HepG2 (cell line): ENCODE data around the gene COLGALT1. TPM values are rescaled to one million over a fixed set of nuclear protein-coding genes. Genes with fewer than 3 reads are reported as not detected.

Experiments used
- ATAC-seq: fragments of 200-7000 bp; cut with Tn5 transposase; 3 replicates; pipeline ENCODE4 v1.9.1; 2020; ENCODE audit warnings: mild to moderate bottlenecking, moderate library complexity
- BruUV-seq: library from RNA; stranded (reverse); fragments of 400-500 nt; replicated peaks from 2 replicates; lab custom pipeline; 2021; lab: Mats Ljungman, UMichigan
- CTCF ChIA-PET: fragments of 300-600 bp; formaldehyde crosslinking; extraction: SDS; loops from one replicate; lab custom pipeline; 2021; ENCODE audit warnings: low total read pairs, inconsistent platforms, low intra/inter-chr PET ratio; lab: Yijun Ruan, JAX
- POLR2A ChIA-PET: fragments of 350-600 bp; sonication (Branson Sonifier 250); formaldehyde crosslinking; loops from one replicate; lab custom pipeline; 2020; ENCODE audit warnings: antibody characterized with exemption, inconsistent platforms; lab: Yijun Ruan, JAX
- DNase-seq: peaks from one replicate; pipeline ENCODE4 v3.0.0-alpha.2; 2015; ENCODE audit warnings: low spot score
- FAIRE-seq: peaks from 3 replicates; lab custom pipeline; 2011; peaks lifted over from hg19 to GRCh38; lab: Jason Lieb, UNC
- H2AFZ ChIP-seq: one replicate; pipeline ENCODE4 v1.6.1; 2011; ENCODE audit warnings: low read length, inconsistent platforms
- H3K27ac ChIP-seq: fragments of 300-600 bp; 3 replicates; pipeline ENCODE4 v1.8.0; 2011; ENCODE audit warnings: mixed run types, mild to moderate bottlenecking, mixed read lengths, low read length, inconsistent platforms; ENCODE audit not compliant: insufficient read depth; ENCODE audit errors: extremely low read length
- H3K27me3 ChIP-seq, 2 experiments: fragments of 200-600 bp in 1 of 2; 2 replicates in 1 of 2; 3 replicates in 1 of 2; pipeline versions ENCODE4 v1.6.0 to v1.8.0; 2011; ENCODE audit warnings: low read length in 2 of 2, mild to moderate bottlenecking in 2 of 2, moderate library complexity in 2 of 2, inconsistent platforms in 1 of 2; ENCODE audit not compliant: insufficient read depth in 2 of 2, control insufficient read depth in 1 of 2
- H3K36me3 ChIP-seq, 2 experiments: fragments of 200-600 bp in 1 of 2; replicated peaks in 1 of 2; 2 replicates in 1 of 2; 3 replicates in 1 of 2; pipeline versions ENCODE4 v1.5.1 to v1.8.0; 2011; ENCODE audit warnings: low read length in 2 of 2, inconsistent platforms in 1 of 2; ENCODE audit not compliant: insufficient read depth in 2 of 2, control insufficient read depth in 1 of 2
- H3K4me1 ChIP-seq: 2 replicates; pipeline ENCODE4 v1.5.1; 2012; ENCODE audit warnings: low read length, inconsistent platforms; ENCODE audit not compliant: insufficient read depth
- H3K4me2 ChIP-seq: 2 replicates; pipeline ENCODE4 v1.6.0; 2011; ENCODE audit warnings: low read depth, low read length, inconsistent platforms
- H3K4me3 ChIP-seq, 3 experiments: fragments of 200-600 bp in 1 of 3; sonication (generic), shearing (Covaris generic) in 1 of 3; replicated peaks in 1 of 3; 2 replicates each; pipeline ENCODE4 v1.5.1; 2011 to 2016; ENCODE audit warnings: low read length in 3 of 3, inconsistent platforms in 2 of 3, low read depth in 2 of 3, mild to moderate bottlenecking in 2 of 3, control low read depth in 1 of 3, mixed read lengths in 1 of 3; ENCODE audit not compliant: insufficient read depth in 1 of 3
- H3K79me2 ChIP-seq: one replicate; pipeline ENCODE4 v1.6.1; 2011; ENCODE audit warnings: low read length, inconsistent platforms; ENCODE audit not compliant: insufficient read depth
- H3K9ac ChIP-seq: 2 replicates; pipeline ENCODE4 v1.6.0; 2011; ENCODE audit warnings: mild to moderate bottlenecking, low read depth, low read length, inconsistent platforms; ENCODE audit not compliant: insufficient read depth
- H3K9me3 ChIP-seq: 2 replicates; pipeline ENCODE4 v1.5.1; 2012; ENCODE audit warnings: mild to moderate bottlenecking, low read length
- H4K20me1 ChIP-seq: 2 replicates; pipeline ENCODE4 v1.6.0; 2011; ENCODE audit warnings: inconsistent platforms, mild to moderate bottlenecking, low read length, moderate library complexity; ENCODE audit not compliant: insufficient read depth
- ATF7 ChIP-seq, 2 experiments: fragments of 450-650 bp in 1 of 2; sonication (generic) in 1 of 2; formaldehyde crosslinking in 1 of 2; IDR thresholded peaks; 2 replicates each; pipeline versions ENCODE4 v1.4.0 to v1.6.1; 2016 to 2020; ENCODE audit warnings: antibody characterized with exemption in 1 of 2, mild to moderate bottlenecking in 1 of 2, missing genetic modification reagents in 1 of 2
- EED ChIP-seq: sonication (generic); formaldehyde crosslinking; IDR thresholded peaks from 2 replicates; pipeline ENCODE4 v1.5.0; 2020; ENCODE audit warnings: mild to moderate bottlenecking, missing genetic modification reagents
- ETS1 ChIP-seq: sonication (generic); formaldehyde crosslinking; IDR thresholded peaks from 2 replicates; pipeline ENCODE4 v1.4.0; 2020; ENCODE audit warnings: missing genetic modification reagents
- GATAD2A ChIP-seq: IDR thresholded peaks from 2 replicates; pipeline ENCODE4 v1.6.1; 2016
- HDAC2 ChIP-seq: sonication (generic); formaldehyde crosslinking; IDR thresholded peaks from 2 replicates; pipeline ENCODE4 v1.4.0; 2020; ENCODE audit warnings: missing genetic modification reagents
- HNRNPH1 ChIP-seq: fragments of 200-400 bp; formaldehyde crosslinking; optimal IDR thresholded peaks from 2 replicates; pipeline ENCODE3; 2017; ENCODE audit warnings: mild to moderate bottlenecking, low read depth, low read length
- NR0B2 ChIP-seq: sonication (generic); formaldehyde crosslinking; IDR thresholded peaks from 2 replicates; pipeline ENCODE4 v1.4.0; 2020; ENCODE audit warnings: mild to moderate bottlenecking, missing genetic modification reagents
- RARA ChIP-seq: IDR thresholded peaks from 2 replicates; pipeline ENCODE4 v1.6.1; 2016; ENCODE audit warnings: missing genetic modification reagents, missing compliant biosample characterization
- RBFOX2 ChIP-seq: fragments of 200-400 bp; formaldehyde crosslinking; IDR thresholded peaks from 2 replicates; pipeline ENCODE4 v1.6.1; 2017; ENCODE audit warnings: low read depth, mild to moderate bottlenecking, low read length
- TAF1 ChIP-seq: sonication (generic); formaldehyde crosslinking; IDR thresholded peaks from 2 replicates; pipeline ENCODE4 v1.4.0; 2020; ENCODE audit warnings: missing genetic modification reagents
- TEAD3 ChIP-seq: optimal IDR thresholded peaks from 2 replicates; pipeline ENCODE3; 2016; ENCODE audit warnings: borderline replicate concordance
- ZBTB38 ChIP-seq: sonication (generic); formaldehyde crosslinking; IDR thresholded peaks from 2 replicates; pipeline ENCODE4 v1.5.1; 2020; ENCODE audit warnings: mild to moderate bottlenecking, missing genetic modification reagents
- ZNF333 ChIP-seq: sonication (generic); formaldehyde crosslinking; IDR thresholded peaks from 2 replicates; pipeline ENCODE4 v1.4.0; 2020; ENCODE audit warnings: mild to moderate bottlenecking, missing genetic modification reagents, borderline replicate concordance
- ZNF33A ChIP-seq: sonication (generic); formaldehyde crosslinking; IDR thresholded peaks from 2 replicates; pipeline ENCODE4 v1.5.1; 2020; ENCODE audit warnings: missing genetic modification reagents, mild to moderate bottlenecking, moderate library complexity, borderline replicate concordance
- ZNF792 ChIP-seq: IDR thresholded peaks from 2 replicates; pipeline ENCODE4 v1.6.1; 2016
- WGBS: methylation state at CpG from one replicate; pipeline ENCODE4 v1.1.6; 2017; ENCODE audit warnings: low lambda C conversion rate; 5-methylcytosine and 5-hydroxymethylcytosine counted together
- in situ Hi-C: cut with HindIII; loops from 2 replicates; pipeline ENCODE4 v1.10.0; 2017; ENCODE audit warnings: low pct_unique_long_range_greater_than_20kb; ENCODE audit not compliant: extremely low pct_ligation_motif_present
- intact Hi-C: fragments of 100-400 bp; cut with micrococcal nuclease; formaldehyde crosslinking; loops from one replicate; pipeline ENCODE4 v1.10.0; 2022; ENCODE audit not compliant: unreplicated experiment
- polyA plus RNA-seq, 8 experiments: library from polyadenylated mRNA; depleted of rRNA in 3 of 8; stranded (reverse) in 7 of 8; unstranded in 1 of 8; fragments of >200 nt; fragmentation: Illumina TruSeq in 4 of 8; extraction: Trizol in 4 of 8; gene quantifications; 2 replicates each; pipeline versions ENCODE4 v1.2.1 to v1.2.3, GENCODE V29; 2011 to 2016; ENCODE audit warnings: low read depth in 4 of 8, missing spikeins in 1 of 8, mixed read lengths in 1 of 8; ENCODE audit not compliant: insufficient read depth in 1 of 8
- total RNA-seq, 5 experiments: library from RNA; depleted of rRNA; stranded (reverse); fragments of >200 nt; fragmentation: Illumina TruSeq; extraction: Trizol; gene quantifications; 2 replicates each; pipeline ENCODE4 v1.2.3, GENCODE V29; 2016; ENCODE audit warnings: low read depth in 1 of 5
- TF ChIP-seq, protein P1 (sequence below): sonication (generic); formaldehyde crosslinking; IDR thresholded peaks from 2 replicates; pipeline ENCODE4 v1.4.0; 2020; ENCODE audit warnings: missing genetic modification reagents
- TF ChIP-seq, protein P2 (sequence below): sonication (generic); formaldehyde crosslinking; IDR thresholded peaks from 2 replicates; pipeline ENCODE4 v1.5.0; 2020; ENCODE audit warnings: missing genetic modification reagents
- TF ChIP-seq, protein P3 (sequence below): IDR thresholded peaks from 2 replicates; pipeline ENCODE4 v1.6.1; 2018; ENCODE audit warnings: missing genetic modification reagents, mild to moderate bottlenecking, missing compliant biosample characterization

COLGALT1 gene
- total and polyA plus RNA-seq, 2 of the 13 experiments (the other 11 are each of a cell fraction or from before 2014, with no cell fraction given) = 58.0 to 211 TPM

- Histone ChIP-seq H3K79me2 (no peaks in the 10 kb centered on the region), H3K4me2 (no peak overlapping the region), H3K4me3 (no peak overlapping the region), H3K9me3 (no peaks in the 10 kb centered on the region), H3K27me3 (no peaks in the 10 kb centered on the region; a peak in 1 of 5 replicates), H3K36me3 (no peaks in the 10 kb centered on the region), H2AFZ (no peak overlapping the region), H3K4me1 (peaks cover 18% of the 10 kb centered on the region), H4K20me1 (no peaks in the 10 kb centered on the region), H3K9ac (no peak overlapping the region), H3K27ac (no peak overlapping the region)
- 57% methylated on average over 7 of the region's 7 CpGs for WGBS
- POLR2A ChIA-PET = interaction anchor here (1.4 kb wide), 1 partner anchor 12 kb away, joined by 11 read pairs; no protein-coding TSS in a partner anchor
- in situ Hi-C loops = no loop called here
- DNase-seq = no peak
- ATAC-seq = no peak
- CTCF ChIA-PET = no interaction called here
- TF ChIP-seq ZBTB38 = no peak
- TF ChIP-seq, protein P1, sequence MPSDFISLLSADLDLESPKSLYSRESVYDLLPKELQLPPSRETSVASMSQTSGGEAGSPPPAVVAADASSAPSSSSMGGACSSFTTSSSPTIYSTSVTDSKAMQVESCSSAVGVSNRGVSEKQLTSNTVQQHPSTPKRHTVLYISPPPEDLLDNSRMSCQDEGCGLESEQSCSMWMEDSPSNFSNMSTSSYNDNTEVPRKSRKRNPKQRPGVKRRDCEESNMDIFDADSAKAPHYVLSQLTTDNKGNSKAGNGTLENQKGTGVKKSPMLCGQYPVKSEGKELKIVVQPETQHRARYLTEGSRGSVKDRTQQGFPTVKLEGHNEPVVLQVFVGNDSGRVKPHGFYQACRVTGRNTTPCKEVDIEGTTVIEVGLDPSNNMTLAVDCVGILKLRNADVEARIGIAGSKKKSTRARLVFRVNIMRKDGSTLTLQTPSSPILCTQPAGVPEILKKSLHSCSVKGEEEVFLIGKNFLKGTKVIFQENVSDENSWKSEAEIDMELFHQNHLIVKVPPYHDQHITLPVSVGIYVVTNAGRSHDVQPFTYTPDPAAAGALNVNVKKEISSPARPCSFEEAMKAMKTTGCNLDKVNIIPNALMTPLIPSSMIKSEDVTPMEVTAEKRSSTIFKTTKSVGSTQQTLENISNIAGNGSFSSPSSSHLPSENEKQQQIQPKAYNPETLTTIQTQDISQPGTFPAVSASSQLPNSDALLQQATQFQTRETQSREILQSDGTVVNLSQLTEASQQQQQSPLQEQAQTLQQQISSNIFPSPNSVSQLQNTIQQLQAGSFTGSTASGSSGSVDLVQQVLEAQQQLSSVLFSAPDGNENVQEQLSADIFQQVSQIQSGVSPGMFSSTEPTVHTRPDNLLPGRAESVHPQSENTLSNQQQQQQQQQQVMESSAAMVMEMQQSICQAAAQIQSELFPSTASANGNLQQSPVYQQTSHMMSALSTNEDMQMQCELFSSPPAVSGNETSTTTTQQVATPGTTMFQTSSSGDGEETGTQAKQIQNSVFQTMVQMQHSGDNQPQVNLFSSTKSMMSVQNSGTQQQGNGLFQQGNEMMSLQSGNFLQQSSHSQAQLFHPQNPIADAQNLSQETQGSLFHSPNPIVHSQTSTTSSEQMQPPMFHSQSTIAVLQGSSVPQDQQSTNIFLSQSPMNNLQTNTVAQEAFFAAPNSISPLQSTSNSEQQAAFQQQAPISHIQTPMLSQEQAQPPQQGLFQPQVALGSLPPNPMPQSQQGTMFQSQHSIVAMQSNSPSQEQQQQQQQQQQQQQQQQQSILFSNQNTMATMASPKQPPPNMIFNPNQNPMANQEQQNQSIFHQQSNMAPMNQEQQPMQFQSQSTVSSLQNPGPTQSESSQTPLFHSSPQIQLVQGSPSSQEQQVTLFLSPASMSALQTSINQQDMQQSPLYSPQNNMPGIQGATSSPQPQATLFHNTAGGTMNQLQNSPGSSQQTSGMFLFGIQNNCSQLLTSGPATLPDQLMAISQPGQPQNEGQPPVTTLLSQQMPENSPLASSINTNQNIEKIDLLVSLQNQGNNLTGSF (CRISPR knock-in tag) = no peak
- no peak for TF ChIP-seq TEAD3 (CRISPR knock-in tag)
- no peak for TF ChIP-seq RARA (CRISPR knock-in tag)
- TF ChIP-seq GATAD2A (CRISPR knock-in tag) = no peak
- TF ChIP-seq RBFOX2 = no peak
- no peak for TF ChIP-seq EED
- no peak for TF ChIP-seq ETS1
- TF ChIP-seq HNRNPH1 = no peak
- no peak for TF ChIP-seq HDAC2 (CRISPR knock-in tag)
- TF ChIP-seq, protein P2, sequence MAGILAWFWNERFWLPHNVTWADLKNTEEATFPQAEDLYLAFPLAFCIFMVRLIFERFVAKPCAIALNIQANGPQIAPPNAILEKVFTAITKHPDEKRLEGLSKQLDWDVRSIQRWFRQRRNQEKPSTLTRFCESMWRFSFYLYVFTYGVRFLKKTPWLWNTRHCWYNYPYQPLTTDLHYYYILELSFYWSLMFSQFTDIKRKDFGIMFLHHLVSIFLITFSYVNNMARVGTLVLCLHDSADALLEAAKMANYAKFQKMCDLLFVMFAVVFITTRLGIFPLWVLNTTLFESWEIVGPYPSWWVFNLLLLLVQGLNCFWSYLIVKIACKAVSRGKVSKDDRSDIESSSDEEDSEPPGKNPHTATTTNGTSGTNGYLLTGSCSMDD = no peak
- no peak for TF ChIP-seq ZNF792 (CRISPR knock-in tag)
- TF ChIP-seq ZNF333 (CRISPR knock-in tag) = no peak
- no peak for TF ChIP-seq TAF1 (CRISPR knock-in tag)
- TF ChIP-seq NR0B2 = no peak
- TF ChIP-seq ATF7 (IDR thresholded peaks at IDR 0.05) = no peak
- no peak for TF ChIP-seq ATF7 (CRISPR knock-in tag; IDR thresholded peaks at IDR 0.05)
- TF ChIP-seq, protein P3, sequence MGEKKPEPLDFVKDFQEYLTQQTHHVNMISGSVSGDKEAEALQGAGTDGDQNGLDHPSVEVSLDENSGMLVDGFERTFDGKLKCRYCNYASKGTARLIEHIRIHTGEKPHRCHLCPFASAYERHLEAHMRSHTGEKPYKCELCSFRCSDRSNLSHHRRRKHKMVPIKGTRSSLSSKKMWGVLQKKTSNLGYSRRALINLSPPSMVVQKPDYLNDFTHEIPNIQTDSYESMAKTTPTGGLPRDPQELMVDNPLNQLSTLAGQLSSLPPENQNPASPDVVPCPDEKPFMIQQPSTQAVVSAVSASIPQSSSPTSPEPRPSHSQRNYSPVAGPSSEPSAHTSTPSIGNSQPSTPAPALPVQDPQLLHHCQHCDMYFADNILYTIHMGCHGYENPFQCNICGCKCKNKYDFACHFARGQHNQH (CRISPR knock-in tag) = no peak
- no peak for TF ChIP-seq ZNF33A (CRISPR knock-in tag)
- intact Hi-C loops = no loop called here
- no TSS peak for BruUV-seq
- FAIRE-seq = no peak
These were observed 62.4 kb downstream of the COLGALT1 start for GRCh38 chr19:17617807-17618192.
